Astrocyte (in vitro differentiated cells and primary cell): ENCODE data around the gene IL20RB. TPM values are rescaled to one million over a fixed set of nuclear protein-coding genes. Genes with fewer than 3 reads are reported as not detected.
A peak's percentile ranks its signal among the peaks of the same experiment; 100 is the strongest.
"Not testable (repeated sequence)": the region's sequence is repeated elsewhere in the genome, so short reads cannot be mapped to it uniquely, and the experiment has no call there.

Experiments used
- DNase-seq: peaks from one replicate; pipeline ENCODE4 v3.0.0-alpha.2; 2010; ENCODE audit warnings: low read depth
- FAIRE-seq: peaks from 2 replicates; lab custom pipeline; 2011; peaks lifted over from hg19 to GRCh38; lab: Jason Lieb, UNC
- H2AFZ ChIP-seq: 2 replicates; pipeline ENCODE4 v1.6.0; 2012; ENCODE audit warnings: low read depth, low read length, inconsistent platforms
- H3K27ac ChIP-seq: 2 replicates; pipeline ENCODE4 v1.5.1; 2011; ENCODE audit warnings: low read depth, low read length, inconsistent platforms
- H3K27me3 ChIP-seq: 2 replicates; pipeline ENCODE4 v1.6.0; 2011; ENCODE audit warnings: low read length, inconsistent platforms; ENCODE audit not compliant: insufficient read depth
- H3K36me3 ChIP-seq: 2 replicates; pipeline ENCODE4 v1.5.1; 2011; ENCODE audit warnings: low read length, inconsistent platforms; ENCODE audit not compliant: insufficient read depth
- H3K4me1 ChIP-seq: 2 replicates; pipeline ENCODE4 v1.5.1; 2011; ENCODE audit warnings: low read length, inconsistent platforms; ENCODE audit not compliant: insufficient read depth
- H3K4me2 ChIP-seq: 2 replicates; pipeline ENCODE4 v1.6.0; 2012; ENCODE audit warnings: low read length, inconsistent platforms
- H3K4me3 ChIP-seq: 2 replicates; pipeline ENCODE4 v1.5.1; 2011; ENCODE audit warnings: low read depth, mild to moderate bottlenecking, low read length, inconsistent platforms; ENCODE audit not compliant: insufficient read depth
- H3K79me2 ChIP-seq: 2 replicates; pipeline ENCODE4 v1.6.0; 2012; ENCODE audit warnings: mild to moderate bottlenecking, low read length, inconsistent platforms; ENCODE audit not compliant: insufficient read depth
- H3K9ac ChIP-seq: 2 replicates; pipeline ENCODE4 v1.6.0; 2012; ENCODE audit warnings: mild to moderate bottlenecking, low read length, inconsistent platforms
- H3K9me3 ChIP-seq: 2 replicates; pipeline ENCODE4 v1.5.1; 2012; ENCODE audit warnings: low read depth, mild to moderate bottlenecking, low read length, inconsistent platforms; ENCODE audit not compliant: insufficient read depth
- H4K20me1 ChIP-seq: 2 replicates; pipeline ENCODE4 v1.6.0; 2012; ENCODE audit warnings: low read length, inconsistent platforms; ENCODE audit not compliant: insufficient read depth
- H3K27ac Mint-ChIP-seq: one replicate; pipeline ENCODE4 v1.8.0; 2021; ENCODE audit warnings: mild to moderate bottlenecking, mixed read lengths; ENCODE audit not compliant: unreplicated experiment
- H3K27me3 Mint-ChIP-seq: one replicate; pipeline ENCODE4 v1.8.0; 2021; ENCODE audit warnings: low read depth, mixed read lengths; ENCODE audit not compliant: unreplicated experiment
- H3K36me3 Mint-ChIP-seq: one replicate; pipeline ENCODE4 v1.8.0; 2021; ENCODE audit warnings: low read depth, mixed read lengths; ENCODE audit not compliant: unreplicated experiment
- H3K4me1 Mint-ChIP-seq: one replicate; pipeline ENCODE4 v1.8.0; 2021; ENCODE audit warnings: low read depth, mixed read lengths; ENCODE audit not compliant: unreplicated experiment
- H3K4me3 Mint-ChIP-seq: one replicate; pipeline ENCODE4 v1.8.0; 2021; ENCODE audit warnings: mild to moderate bottlenecking, moderate library complexity, mixed read lengths; ENCODE audit not compliant: unreplicated experiment
- H3K9me3 Mint-ChIP-seq: one replicate; pipeline ENCODE4 v1.8.0; 2021; ENCODE audit warnings: mild to moderate bottlenecking, mixed read lengths; ENCODE audit not compliant: unreplicated experiment
- CTCF ChIP-seq: IDR thresholded peaks from 2 replicates; pipeline ENCODE4 v1.5.1; 2011; ENCODE audit warnings: low read depth, mild to moderate bottlenecking, inconsistent platforms, low read length, moderate library complexity; ENCODE audit not compliant: insufficient read depth
- EZH2 ChIP-seq: IDR thresholded peaks from 2 replicates; pipeline ENCODE4 v1.6.1; 2012; ENCODE audit warnings: mild to moderate bottlenecking, low read length, inconsistent platforms; ENCODE audit not compliant: insufficient read depth
- total RNA-seq: library from RNA; stranded (reverse); gene quantifications from 2 replicates; pipeline ENCODE4 v1.2.1, GENCODE V29; 2021

The IL20RB gene
- total RNA-seq, 1 donor from 2014 or later: 22.0 TPM

DNA sequence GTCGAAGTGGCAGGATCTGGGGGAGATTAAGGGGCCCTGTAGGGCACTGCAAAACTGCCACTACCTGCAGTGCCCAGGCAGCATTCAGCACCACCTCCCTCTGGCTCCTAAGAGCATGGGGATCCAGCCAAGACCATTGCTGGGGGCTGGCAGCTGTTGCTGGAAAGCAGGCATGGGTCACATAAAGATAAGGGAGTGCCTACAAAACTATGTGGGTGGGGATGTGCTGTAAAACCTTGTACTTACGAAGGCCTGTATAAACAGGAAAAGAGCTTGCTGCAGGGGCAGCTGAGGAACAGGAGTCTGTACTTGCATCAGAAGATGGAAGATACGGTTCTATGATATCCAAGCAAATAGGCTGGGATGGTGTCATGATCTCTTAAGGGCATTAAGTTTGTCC is 27.1 kb downstream of the IL20RB start:
- no peak overlapping the region for H3K4me3 Mint-ChIP-seq
- no peak overlapping the region for H3K27ac Mint-ChIP-seq
- TF ChIP-seq CTCF (no peak), EZH2 (no peak)

DNA sequence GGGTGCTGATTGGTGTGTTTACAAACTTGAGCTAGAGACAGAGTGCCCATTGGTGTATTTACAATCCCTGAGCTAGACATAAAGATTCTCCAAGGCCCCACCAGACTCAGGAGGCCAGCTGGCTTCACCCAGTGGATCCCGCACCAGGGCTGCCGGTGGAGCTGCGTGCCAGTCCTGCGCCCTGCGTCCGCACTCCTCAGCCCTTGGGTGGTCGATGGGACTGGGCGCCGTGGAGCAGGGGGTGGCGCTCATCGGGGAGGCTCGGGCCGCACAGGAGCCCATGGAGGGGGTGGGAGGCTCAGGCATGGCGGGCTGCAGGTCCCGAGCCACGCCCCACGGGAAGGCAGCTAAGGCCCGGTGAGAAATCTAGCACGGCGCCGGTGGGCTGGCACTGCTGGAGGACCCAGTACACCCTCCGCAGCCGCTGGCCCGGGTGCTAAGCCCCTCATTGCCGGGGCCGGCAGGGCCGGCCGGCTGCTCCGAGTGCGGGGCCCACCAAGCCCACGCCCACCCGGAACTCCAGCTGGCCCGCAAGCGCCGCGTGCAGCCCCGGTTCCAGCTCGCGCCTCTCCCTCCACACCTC is 29.7 kb downstream of the IL20RB start:
- H3K36me3 ChIP-seq, H3K27ac Mint-ChIP-seq, H2AFZ ChIP-seq, DNase-seq, H3K4me3 ChIP-seq, H3K79me2 ChIP-seq, H3K9me3 Mint-ChIP-seq, FAIRE-seq, H3K4me1 ChIP-seq, H3K27me3 Mint-ChIP-seq, H4K20me1 ChIP-seq, H3K27ac ChIP-seq, H3K4me1 Mint-ChIP-seq, H3K4me3 Mint-ChIP-seq, H3K9ac ChIP-seq, H3K27me3 ChIP-seq, H3K4me2 ChIP-seq, H3K9me3 ChIP-seq: not testable (repeated sequence)
- H3K36me3 Mint-ChIP-seq: peaks cover 49% of the 10 kb centered on the region

More for the DNA sequence above, 27.1 kb downstream of the IL20RB start:
- H3K36me3 ChIP-seq: no peaks in the 10 kb centered on the region
- no peak overlapping the region for H2AFZ ChIP-seq
- H3K4me1 ChIP-seq: no peaks in the 10 kb centered on the region
- H3K9ac ChIP-seq: no peak overlapping the region
- H3K4me3 ChIP-seq: no peak overlapping the region
- FAIRE-seq (no peak), DNase-seq (peak; percentile 35)
- Mint-ChIP-seq H3K4me1 (no peaks in the 10 kb centered on the region), H3K27me3 (no peaks in the 10 kb centered on the region), H3K36me3 (peaks cover 49% of the 10 kb centered on the region), H3K9me3 (peaks cover 6% of the 10 kb centered on the region)
- H3K9me3 ChIP-seq: no peaks in the 10 kb centered on the region
- H3K79me2 ChIP-seq: no peaks in the 10 kb centered on the region
- no peaks in the 10 kb centered on the region for H3K27me3 ChIP-seq
- H4K20me1 ChIP-seq: no peaks in the 10 kb centered on the region
- H3K4me2 ChIP-seq: no peak overlapping the region
- no peak overlapping the region for H3K27ac ChIP-seq

GRCh38 chr3:136988651-136989050 is 30.9 kb downstream of the IL20RB start:
- H3K9me3 ChIP-seq: no peaks in the 10 kb centered on the region
- FAIRE-seq (no peak), DNase-seq (no peak)
- H3K36me3 ChIP-seq: no peaks in the 10 kb centered on the region
- Mint-ChIP-seq H3K27me3 (no peaks in the 10 kb centered on the region), H3K4me1 (no peaks in the 10 kb centered on the region), H3K4me3 (no peak overlapping the region), H3K9me3 (peaks cover 2% of the 10 kb centered on the region), H3K27ac (no peak overlapping the region), H3K36me3 (peaks cover 39% of the 10 kb centered on the region)
- no peak overlapping the region for H3K9ac ChIP-seq
- H3K4me1 ChIP-seq: no peaks in the 10 kb centered on the region
- TF ChIP-seq EZH2 (no peak), CTCF (no peak)
- no peaks in the 10 kb centered on the region for H3K79me2 ChIP-seq
- H3K27ac ChIP-seq: no peak overlapping the region
- no peak overlapping the region for H3K4me2 ChIP-seq
- no peaks in the 10 kb centered on the region for H4K20me1 ChIP-seq
- H2AFZ ChIP-seq: no peak overlapping the region
- no peaks in the 10 kb centered on the region for H3K27me3 ChIP-seq
- no peak overlapping the region for H3K4me3 ChIP-seq
